T follicular helper cell (primary cell): ENCODE measurements around the gene GCK.
"Not testable (repeated sequence)": the region's sequence is repeated elsewhere in the genome, so short reads cannot be mapped to it uniquely, and the experiment has no call there.

Experiments
- DNase-seq: peaks from one replicate; pipeline ENCODE4 v3.0.0-alpha.2; 2020; ENCODE audit warnings: low read depth

GCK gene

GRCh38 chr7:44142028-44142427 lies 47.2 kb downstream of the GCK start:
- DNase-seq = no peak

DNA sequence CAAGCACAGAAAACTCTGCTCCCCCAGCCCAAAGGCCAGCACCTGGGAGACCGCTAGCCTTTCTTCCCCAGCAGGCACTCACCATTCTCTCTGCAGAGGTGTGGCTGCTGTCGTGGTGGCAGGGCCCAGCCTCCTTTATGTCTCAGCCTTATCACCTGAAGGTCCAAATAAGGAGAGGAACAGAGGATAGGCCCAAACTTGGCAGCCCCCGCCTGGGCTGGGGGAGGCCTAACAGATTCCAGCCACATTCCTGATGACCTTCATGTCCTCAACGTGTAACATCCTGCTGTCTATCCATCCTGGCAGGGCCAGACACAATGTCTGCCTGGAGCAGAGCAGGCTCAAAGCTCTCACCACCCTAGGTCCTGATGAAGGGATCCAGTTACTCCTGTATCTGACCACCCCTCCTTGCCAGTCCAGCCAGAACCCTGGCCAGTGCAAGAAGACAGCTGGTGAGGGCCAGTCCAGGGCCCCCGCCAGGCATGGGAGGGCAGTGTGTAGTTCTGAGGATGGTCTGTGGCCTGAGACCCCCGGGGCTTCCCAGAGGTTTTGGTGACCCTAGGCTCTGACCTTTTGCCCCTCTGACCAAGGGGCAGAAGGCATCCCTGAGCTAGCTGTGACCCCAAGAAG lies 47.9 kb downstream of the GCK start, which contains the start of gene MYL7:
Gene MYL7 (minus strand): TSS at position 112 of the 630 bp plus-strand sequence. CDS start 27 bp downstream, at position 85.
- DNase-seq = no peak

GRCh38 chr7:44140341-44140740 lies 48.9 kb downstream of the GCK start:
- DNase-seq = no peak

DNA sequence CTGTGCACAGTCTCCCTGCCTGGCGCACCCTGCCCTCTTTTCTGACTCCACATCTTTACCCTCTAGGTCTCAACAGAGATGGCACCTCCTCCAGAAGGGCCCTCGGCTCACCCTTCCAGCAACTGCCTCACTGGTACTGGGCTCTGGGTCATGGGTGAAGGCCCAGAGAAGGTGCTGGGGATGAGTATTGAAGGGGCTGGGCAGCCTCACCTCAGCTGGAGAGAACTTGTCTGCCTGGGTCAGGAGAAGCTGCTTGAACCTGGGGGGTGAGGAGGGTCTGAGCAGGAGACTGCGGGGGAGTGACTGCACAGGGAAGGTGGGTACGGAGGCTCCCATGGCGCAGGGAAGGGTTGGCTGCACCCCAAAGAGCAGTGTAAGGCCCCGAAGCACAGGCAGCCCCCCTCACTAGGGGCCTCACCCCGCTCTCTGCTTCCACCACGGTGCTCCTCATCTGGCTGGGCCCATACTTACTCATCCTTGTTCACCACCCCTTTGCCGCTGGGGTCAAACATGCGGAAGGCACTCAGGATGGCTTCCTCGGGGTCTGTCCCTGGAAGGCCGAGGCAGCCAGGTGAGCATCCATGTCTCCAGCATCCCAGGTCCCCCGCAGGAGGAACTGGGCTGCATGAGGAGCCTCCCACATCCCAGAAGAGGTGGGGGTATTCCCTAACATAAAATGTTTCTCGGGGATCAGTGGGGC lies 49.8 kb downstream of the GCK start:
- DNase-seq = no peak

DNA sequence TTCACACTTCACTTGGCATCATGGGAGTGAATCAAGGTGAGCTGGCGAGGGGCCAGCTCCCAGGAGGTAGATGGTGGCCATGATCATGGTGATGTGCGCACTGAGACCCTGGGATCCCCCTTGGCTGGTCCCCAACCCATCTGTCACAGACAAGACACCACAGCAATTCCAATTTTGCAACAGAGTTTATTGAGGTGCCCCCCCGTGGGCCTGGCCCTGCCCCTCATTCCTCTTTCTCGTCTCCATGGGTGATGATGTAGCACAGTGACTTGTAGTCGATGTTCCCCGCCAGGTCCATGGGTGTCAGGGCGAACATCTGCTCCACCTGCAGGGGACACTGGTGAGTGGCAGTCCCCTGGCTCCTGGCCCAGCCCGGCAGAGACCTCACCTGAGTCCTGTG lies 50.5 kb downstream of the GCK start:
- no peak for DNase-seq

DNA sequence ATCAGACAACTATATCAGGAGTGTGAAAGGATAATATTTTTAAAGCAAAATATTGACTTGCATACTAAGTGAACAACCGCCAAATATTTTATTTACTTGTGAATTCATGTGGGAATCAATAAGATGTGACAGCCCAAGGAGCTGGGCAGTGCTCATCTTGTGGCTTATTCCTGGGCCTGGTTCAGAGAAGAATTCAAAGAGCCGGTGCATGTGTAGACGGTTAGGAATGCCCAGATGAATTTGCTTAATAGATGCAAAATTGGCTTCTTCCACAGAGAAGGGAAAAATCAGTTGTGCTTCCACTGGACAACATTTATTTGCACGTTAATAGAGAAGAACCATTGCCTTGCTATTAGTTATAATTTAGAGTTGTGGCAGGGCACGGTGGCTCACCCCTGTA lies 52.5 kb downstream of the GCK start:
- DNase-seq = no peak

- no peak for DNase-seq
Observed at GRCh38 chr7:44134943-44135628, 54.2 kb downstream of the GCK start.

GRCh38 chr7:44133295-44133694 lies 55.9 kb downstream of the GCK start:
- no peak for DNase-seq

DNA sequence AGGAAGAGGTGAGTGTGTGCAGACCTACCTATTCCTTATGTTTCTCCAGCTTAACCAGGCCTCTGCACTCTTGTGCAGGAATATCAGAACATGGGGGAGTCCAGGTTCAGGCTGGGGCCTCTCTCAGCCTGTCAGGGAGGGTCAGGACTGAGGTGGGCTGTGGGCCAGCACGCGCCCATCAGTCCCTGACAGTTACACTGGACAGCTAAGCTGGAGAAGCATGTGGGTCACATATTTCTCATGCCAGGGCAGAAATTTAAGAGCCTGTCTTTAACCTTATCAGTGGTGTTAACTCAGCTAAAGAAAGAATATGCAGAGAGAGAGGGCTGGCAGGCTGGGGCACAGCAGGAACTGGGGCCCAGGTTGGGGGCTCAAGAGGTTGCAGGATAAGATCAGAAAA lies 57.2 kb downstream of the GCK start:
- no peak for DNase-seq

GRCh38 chr7:44131173-44132029 lies 57.8 kb downstream of the GCK start:
- no peak for DNase-seq

DNA sequence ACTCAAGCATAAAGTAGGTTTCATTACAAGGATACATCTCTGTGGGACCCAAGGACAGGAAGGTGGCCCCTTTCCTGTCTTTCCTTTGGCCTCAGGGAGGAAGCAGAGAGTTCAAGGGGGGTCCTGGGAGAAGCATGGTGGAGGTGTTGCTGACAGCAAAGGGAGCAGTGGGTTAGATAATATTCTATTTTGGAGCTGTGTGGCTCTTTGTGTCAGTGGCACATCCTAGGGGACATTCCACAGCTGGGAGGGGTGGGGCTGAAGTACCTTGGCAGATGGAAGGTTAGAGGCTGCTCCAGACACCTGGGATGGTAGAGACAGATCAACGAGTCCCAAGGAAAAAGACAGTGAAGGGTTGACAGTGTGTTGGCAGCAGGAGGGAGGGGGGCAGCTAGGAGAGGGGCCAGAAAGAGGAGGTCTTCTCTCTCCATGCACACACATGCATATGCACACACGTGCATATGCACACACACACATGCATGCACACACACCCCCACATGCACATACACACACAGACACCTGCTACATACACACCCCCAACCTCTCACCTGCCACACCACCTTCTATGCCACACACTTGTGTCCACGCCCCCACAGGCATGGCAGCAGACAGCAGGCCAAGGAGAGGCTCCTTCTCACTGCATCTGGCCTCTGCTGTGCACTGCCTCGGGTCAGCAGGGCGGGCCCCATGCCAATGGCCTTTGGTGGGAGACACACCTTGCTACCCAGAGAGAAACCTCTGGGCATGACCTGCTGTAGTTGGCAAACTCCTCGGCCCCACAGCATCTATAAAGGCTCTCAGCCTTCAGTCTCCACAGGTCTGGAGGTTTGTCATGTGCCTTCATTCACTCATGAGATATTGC lies 60.3 kb downstream of the GCK start:
- no peak for DNase-seq

GRCh38 chr7:44127161-44127560 lies 62.1 kb downstream of the GCK start:
- DNase-seq = no peak

DNA sequence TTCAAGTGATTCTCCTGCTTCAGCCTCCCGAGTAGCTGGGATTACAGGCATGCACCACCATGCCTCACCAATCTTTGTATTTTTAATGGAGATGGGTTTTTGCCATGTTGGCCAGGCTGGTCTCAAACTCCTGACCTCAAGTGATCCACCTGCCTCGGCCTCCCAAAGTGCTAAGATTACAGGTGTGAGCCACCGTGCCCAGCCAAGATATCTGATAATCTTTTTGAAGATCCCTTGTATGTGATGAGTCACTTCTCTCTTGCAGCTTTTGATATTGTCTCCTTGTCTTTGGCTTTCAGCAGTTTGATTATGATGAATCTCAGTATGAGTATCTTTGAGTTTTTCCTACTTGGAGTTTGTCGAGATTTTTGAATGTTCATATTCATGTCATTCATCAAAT lies 62.7 kb downstream of the GCK start:
- DNase-seq = not testable (repeated sequence)

DNA sequence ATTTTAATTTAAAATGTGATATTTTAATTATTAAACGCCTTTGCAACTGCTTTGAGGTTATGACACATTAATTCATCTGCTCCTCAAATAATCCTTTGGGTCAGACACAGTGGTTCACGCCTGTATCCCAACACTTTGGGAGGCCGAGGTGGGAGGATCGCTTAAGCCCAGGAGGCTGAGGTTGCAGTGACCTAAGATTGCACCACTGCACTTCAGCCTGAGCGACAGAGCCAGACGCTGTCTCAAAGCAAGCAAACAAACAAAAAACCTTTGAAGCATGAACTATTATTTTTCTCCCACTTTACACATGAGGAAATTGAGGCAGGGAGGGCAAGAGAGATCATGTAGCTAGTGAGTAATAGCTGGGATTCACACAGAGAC lies 64.4 kb downstream of the GCK start:
- DNase-seq = no peak

GRCh38 chr7:44123190-44124003 lies 65.8 kb downstream of the GCK start, which contains the start of gene POLD2:
Gene POLD2 (minus strand): TSS chr7:44123548. CDS start chr7:44122053, 1,495 bp downstream.
- peak; percentile 94 for DNase-seq

GRCh38 chr7:44122529-44122928 lies 66.7 kb downstream of the GCK start:
- no peak for DNase-seq

DNA sequence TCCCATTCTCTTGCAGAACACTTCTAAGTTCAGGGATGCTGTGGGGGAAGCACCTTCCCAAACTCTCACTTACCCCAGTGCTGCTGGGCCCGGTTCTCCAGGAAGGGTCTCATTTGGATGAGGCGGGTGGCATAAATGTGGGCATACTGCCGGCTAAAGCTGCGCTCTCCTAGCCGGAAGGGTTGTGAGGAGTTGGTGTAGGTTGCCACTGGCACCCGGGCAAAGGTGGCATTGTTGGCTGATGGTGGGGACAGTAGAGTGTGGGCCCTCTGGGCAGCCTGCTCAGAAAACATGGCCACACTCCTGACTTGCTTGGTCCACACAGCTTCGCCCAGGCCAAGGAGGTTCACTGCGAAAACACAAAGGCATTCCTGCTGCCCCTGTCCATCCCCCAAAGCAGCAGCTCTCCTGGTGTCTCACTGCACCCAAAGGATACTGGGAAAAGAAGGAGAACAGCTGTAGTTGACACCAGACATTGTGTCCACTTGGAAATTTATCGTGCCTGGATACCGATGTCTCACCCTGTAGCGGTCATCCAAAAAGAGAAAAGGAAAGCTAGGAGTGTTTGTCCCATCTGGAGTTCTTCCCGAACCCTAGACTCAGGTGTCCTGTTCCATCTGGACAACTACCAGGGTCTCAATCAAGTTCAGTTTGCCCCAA lies 67.3 kb downstream of the GCK start:
- no peak for DNase-seq

DNA sequence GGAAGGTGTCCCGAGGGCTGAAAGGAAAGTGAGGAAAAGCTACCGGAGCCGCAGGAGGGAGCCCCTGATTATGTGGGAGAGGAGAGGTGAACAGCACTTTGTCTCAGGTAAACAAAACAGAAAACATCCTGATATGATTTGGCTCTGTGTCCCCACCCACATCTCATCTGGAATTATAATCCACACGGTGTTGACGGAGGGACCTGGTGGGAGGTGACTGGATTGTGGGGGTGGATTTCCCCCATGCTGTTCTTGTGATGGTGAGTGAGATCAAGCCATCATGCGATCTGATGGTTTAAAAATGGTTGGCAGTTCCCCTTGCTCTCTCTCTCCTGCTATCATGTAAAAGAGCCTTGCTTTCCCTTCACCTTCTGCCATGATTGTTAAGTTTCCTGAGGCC lies 68.8 kb downstream of the GCK start:
- no peak for DNase-seq

DNA sequence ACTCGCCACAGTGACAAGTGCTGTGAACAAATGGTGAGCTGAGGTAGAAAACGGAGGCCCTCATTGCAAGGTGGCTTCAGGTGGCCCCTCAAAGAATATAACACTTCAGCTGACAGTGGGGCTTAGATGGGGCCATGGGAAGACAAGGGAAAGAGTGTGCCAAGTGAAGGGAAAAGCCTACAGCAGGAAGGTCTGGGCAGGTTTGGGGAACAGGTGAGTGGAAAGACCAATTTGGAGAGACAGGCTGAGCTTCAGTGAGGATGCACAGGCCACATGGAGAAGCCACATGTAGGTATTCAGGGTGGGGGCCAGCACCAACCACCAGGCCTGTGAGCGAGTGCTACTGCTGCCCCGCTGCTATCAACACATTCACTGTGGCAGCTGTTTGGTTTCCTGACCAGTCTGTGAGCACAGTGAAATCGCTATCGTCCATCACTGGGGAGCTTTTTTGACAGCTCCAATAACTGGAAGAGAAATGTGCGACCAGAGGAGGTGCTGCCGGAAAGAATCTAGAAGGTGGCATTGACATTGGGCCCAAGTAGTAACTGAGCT lies 69.3 kb downstream of the GCK start:
- DNase-seq = no peak
